AG04450 (cell line): Measurements from ENCODE around the gene CALM3. TPM values are rescaled to one million over a fixed set of nuclear protein-coding genes. Genes with fewer than 3 reads are reported as not detected.

ENCODE experiments used
- CTCF ChIA-PET: fragments of 300-600, 350-600 bp; formaldehyde crosslinking; extraction: SDS; loops from one replicate; lab custom pipeline; 2022; ENCODE audit warnings: antibody characterized with exemption, inconsistent platforms; lab: Charles Lee
- POLR2A ChIA-PET: fragments of 350-600 bp; formaldehyde crosslinking; extraction: SDS; loops from one replicate; lab custom pipeline; 2021; ENCODE audit warnings: antibody characterized with exemption, inconsistent platforms; lab: Yijun Ruan, JAX
- DNase-seq: peaks from one replicate; pipeline ENCODE4 v3.0.0-alpha.2; 2011; ENCODE audit warnings: low read depth, low spot score
- H3K27ac ChIP-seq: one replicate; pipeline ENCODE4 v1.5.1; 2012; ENCODE audit warnings: low read depth, low read length, control low read depth
- H3K27me3 ChIP-seq: one replicate; pipeline ENCODE4 v1.6.0; 2012; ENCODE audit warnings: low read length; ENCODE audit not compliant: control insufficient read depth, insufficient read depth
- H3K4me3 ChIP-seq: 2 replicates; pipeline ENCODE4 v1.5.1; 2011; ENCODE audit warnings: mild to moderate bottlenecking, low read depth, low read length, control low read depth
- H3K9me3 ChIP-seq: 2 replicates; pipeline ENCODE4 v1.5.1; 2012; ENCODE audit warnings: low read length; ENCODE audit not compliant: control insufficient read depth, insufficient read depth
- CTCF ChIP-seq: IDR thresholded peaks from 2 replicates; pipeline ENCODE4 v1.5.1; 2011; ENCODE audit warnings: low read depth, low read length, control low read depth, inconsistent platforms
- polyA plus RNA-seq: library from polyadenylated mRNA; depleted of rRNA; stranded (reverse); fragments of >200 nt; gene quantifications from 2 replicates; pipeline ENCODE4 v1.2.3, GENCODE V29; 2011

CALM3 gene
- polyA plus RNA-seq, 1 experiment, result 744 TPM

GRCh38 chr19:46603195-46603637, 2.1 kb downstream of the CALM3 start:
- TF ChIP-seq CTCF, result no peak
- no peak for DNase-seq
- peak overlapping the region; percentile 94 for H3K4me3 ChIP-seq
- ChIA-PET POLR2A (no interaction called here), CTCF (interaction anchor here (2.0 to 4.2 kb wide), 3 partner anchors 11 to 101 kb away, joined by 15 to 18 read pairs (median 17); partner anchors contain the start of gene DACT3)
- H3K27ac ChIP-seq, result peak overlapping the region; percentile 21
- H3K9me3 ChIP-seq, result peaks cover 8% of the 10 kb centered on the region
- no peaks in the 10 kb centered on the region for H3K27me3 ChIP-seq

GRCh38 chr19:46603752-46604231, 2.7 kb downstream of the CALM3 start:
- peak overlapping the region; percentile 94 for H3K4me3 ChIP-seq
- ChIA-PET POLR2A (no interaction called here), CTCF (interaction anchor here (3.1 to 4.2 kb wide), 2 partner anchors 10 to 58 kb away, joined by 15 to 17 read pairs; partner anchors contain the start of gene DACT3)
- TF ChIP-seq CTCF, result no peak
- peaks cover 8% of the 10 kb centered on the region for H3K9me3 ChIP-seq
- H3K27ac ChIP-seq, result no peak overlapping the region
- no peaks in the 10 kb centered on the region for H3K27me3 ChIP-seq
- no peak for DNase-seq

GRCh38 chr19:46604781-46605355, 3.7 kb downstream of the CALM3 start:
- DNase-seq, result no peak
- ChIA-PET CTCF (interaction anchor here (0.6 to 2.0 kb wide), 2 partner anchors 9 to 56 kb away, joined by 5 to 20 read pairs; partner anchors contain the start of gene DACT3), POLR2A (interaction anchor here (0.6 kb wide), 1 partner anchor 108 kb away, joined by 6 read pairs; no protein-coding TSS in a partner anchor)
- peaks cover under 1% of the 10 kb centered on the region for H3K9me3 ChIP-seq
- H3K27ac ChIP-seq, result no peak overlapping the region
- TF ChIP-seq CTCF, result no peak
- H3K27me3 ChIP-seq, result no peaks in the 10 kb centered on the region
- H3K4me3 ChIP-seq, result no peak overlapping the region

GRCh38 chr19:46605356-46605821, 4.3 kb downstream of the CALM3 start:
- H3K27me3 ChIP-seq, result no peaks in the 10 kb centered on the region
- POLR2A ChIA-PET, result no interaction called here
- no peak overlapping the region for H3K4me3 ChIP-seq
- H3K9me3 ChIP-seq, result no peaks in the 10 kb centered on the region; the same call in 1 of the 2 replicates
- CTCF ChIA-PET, result interaction anchor here (0.6 to 2.0 kb wide), 4 partner anchors 9 to 58 kb away, joined by 4 to 20 read pairs (median 5); partner anchors contain the start of gene DACT3
- no peak overlapping the region for H3K27ac ChIP-seq
- DNase-seq, result no peak
- TF ChIP-seq CTCF, result no peak

- ChIA-PET POLR2A (interaction anchor here (0.6 kb wide), 1 partner anchor 17 kb away, joined by 11 read pairs; no protein-coding TSS in a partner anchor), CTCF (interaction anchor here (0.5 to 2.0 kb wide), 5 partner anchors 8 to 160 kb away, joined by 3 to 20 read pairs (median 4); no protein-coding TSS in a partner anchor)
- no peak for DNase-seq
- no peak for TF ChIP-seq CTCF
- Histone ChIP-seq H3K4me3 (no peak overlapping the region), H3K27ac (no peak overlapping the region), H3K9me3 (no peaks in the 10 kb centered on the region; the same call in 1 of the 2 replicates), H3K27me3 (no peaks in the 10 kb centered on the region)
These were observed 4.9 kb downstream of the CALM3 start for GRCh38 chr19:46606019-46606418.
